Measurements from ENCODE around the gene MCM10.
"Not testable (repeated sequence)": the region's sequence is repeated elsewhere in the genome, so short reads cannot be mapped to it uniquely, and the experiment has no call there.

The MCM10 gene

DNA sequence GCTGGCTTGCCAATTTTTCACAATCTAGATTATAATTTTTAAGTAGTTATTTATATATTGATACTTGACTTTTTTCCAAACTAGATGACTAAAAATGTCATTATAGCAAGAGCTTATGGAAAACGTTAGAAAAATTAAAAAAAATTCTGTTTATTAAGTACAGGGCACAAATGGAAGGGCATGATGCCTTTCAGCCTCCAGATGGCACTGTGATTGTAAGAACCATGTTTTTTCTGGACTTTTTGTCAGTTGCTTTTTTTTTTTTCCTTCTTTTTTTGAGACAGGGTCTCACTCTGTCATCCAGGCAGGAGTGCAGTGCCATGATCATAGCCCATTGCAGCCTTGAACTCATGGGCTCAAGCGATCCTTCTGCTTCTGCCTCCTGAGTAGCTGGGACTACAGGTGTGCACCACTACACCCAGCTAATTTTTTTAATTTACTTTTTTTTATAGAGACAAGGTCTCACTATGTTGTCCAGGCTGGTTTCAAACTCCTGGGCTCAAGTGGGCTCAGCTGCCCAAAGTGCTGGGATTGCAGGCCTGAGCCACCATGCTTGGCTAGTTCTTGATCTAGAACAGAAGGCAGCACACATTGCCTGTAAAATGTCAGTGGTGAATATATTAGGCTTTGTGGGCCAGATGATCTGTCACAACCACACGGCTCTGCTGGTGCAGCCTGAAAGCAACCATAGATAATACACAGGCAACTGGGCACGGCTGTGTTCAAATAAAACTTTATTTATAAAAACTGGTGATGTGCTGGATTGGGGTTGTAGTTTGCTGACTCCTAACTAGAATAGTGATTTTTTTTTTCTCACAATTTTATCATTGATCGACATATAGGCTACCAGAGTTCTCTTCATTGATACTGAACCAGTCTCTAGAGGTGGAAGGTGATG, 45.4 kb downstream of the MCM10 start:
- in situ Hi-C loops (cut with HindIII; ENCODE audit: low pct_ligation_motif_present, low pct_unique_long_range_greater_than_20kb, low sequenced_read_pairs) = no loop called here
- peak; percentile 34 for DNase-seq

DNA sequence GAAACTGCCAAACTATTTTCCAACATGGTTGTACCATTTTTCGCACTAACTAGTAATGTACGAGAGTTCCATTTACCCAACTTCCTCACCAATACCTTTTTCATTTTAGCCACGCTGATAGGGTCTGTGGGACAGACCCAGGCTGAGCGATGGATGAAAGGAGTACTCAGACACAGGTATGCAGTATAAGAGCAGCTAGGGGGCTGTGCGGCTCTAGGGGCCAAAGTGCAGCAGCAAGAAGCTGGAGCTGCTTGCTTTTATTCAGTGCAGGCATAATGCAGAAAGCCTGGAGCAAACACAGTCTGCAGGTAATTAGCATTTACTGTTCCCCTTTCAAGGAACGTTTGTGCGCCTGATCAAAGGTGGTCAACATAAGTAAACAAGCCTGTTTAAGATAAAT, 51.8 kb downstream of the MCM10 start:
- in situ Hi-C loops (cut with HindIII; ENCODE audit: low pct_ligation_motif_present, low pct_unique_long_range_greater_than_20kb, low sequenced_read_pairs) = no loop called here
- no peak for DNase-seq

DNA sequence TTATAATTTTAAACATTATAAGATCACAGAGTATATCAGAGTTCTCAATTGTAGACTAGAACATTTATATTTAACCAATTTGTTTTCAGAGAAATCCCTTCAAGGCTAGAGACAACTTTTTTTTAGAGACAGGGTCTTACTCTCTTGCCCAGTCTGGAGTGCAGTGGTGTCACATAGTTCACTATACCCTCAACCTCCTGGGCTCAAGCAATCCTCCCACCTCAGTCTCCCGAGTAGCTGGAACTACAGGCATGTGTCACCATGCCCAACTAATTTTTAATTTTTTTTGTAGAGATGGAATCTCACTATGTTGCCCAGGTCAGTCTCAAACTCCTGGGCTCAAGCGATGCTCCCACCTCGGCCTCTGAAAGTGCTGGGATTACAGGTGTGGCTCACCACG, 57.5 kb downstream of the MCM10 start:
- in situ Hi-C loops (cut with HindIII; ENCODE audit: low pct_ligation_motif_present, low pct_unique_long_range_greater_than_20kb, low sequenced_read_pairs) = no loop called here

DNA sequence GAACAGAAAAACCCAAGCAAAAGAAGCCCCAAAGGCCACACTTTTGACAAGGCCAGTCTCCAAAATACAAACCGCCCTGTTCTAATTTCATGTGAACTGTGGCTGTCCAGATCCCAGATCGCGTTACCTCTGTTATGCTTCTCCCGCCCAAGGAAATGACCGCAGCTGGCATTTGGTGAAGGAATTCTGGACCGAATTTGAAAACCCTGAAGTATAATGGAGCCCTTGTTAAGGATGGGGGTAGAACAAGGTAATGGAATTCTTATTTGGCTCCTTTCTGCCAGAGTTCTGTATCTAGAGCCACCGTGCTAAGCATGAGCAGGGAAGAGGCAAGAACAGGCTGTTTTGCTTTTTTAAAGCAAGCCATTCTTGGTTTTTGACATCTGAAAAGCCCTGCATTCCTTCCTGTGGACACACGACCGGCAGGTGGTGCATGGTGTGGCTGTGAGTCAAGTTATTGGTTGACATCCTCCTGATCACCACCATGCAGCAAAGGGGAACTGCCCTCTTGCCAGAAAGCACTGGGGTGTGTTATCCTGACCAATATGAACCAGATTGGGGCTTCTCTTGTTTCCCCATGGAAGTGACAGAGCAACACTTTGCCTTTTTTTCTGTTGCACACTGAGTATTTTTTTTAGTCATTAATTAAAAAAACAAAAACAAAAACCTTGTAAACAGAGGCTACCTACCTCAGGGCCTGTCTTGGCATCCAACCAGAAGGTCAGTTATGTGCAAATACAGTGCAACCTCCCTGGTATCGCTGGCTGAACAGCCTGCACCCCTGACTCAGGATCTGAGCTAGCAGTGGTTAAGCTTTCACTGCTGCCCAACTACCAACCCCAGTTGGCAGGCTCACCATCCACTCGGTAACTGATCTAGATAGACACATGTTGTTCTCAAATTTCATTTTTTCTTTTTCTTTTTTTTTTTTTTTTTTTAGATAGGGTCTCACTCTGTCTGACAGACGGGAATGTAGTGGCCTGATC, 58.6 kb downstream of the MCM10 start:
- peak; percentile 78 for DNase-seq
- in situ Hi-C loops (cut with HindIII; ENCODE audit: low pct_ligation_motif_present, low pct_unique_long_range_greater_than_20kb, low sequenced_read_pairs) = no loop called here

More for the DNA sequence above, 57.5 kb downstream of the MCM10 start:
- no peak for DNase-seq

DNA sequence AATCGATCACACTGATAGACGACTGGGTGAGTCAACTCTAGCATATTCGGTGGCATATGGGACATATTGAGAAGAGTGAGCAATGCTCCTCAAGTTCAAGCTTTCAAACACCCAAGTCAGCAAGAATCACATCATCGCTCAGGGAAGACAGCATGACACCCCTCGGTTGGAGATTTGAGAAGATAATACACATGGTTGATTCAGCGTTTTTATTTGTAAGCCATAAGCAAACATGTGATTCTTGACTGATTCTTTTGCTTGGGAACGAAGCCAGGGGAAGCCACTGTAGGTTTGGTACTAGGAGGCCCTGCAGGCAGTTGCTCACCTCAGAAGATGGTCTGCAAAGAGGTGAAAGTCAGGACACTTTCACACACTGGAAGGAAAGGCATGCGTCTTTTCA, 60.2 kb downstream of the MCM10 start:
- peak; percentile 12 for DNase-seq
- in situ Hi-C loops (cut with HindIII; ENCODE audit: low pct_ligation_motif_present, low pct_unique_long_range_greater_than_20kb, low sequenced_read_pairs) = no loop called here

DNA sequence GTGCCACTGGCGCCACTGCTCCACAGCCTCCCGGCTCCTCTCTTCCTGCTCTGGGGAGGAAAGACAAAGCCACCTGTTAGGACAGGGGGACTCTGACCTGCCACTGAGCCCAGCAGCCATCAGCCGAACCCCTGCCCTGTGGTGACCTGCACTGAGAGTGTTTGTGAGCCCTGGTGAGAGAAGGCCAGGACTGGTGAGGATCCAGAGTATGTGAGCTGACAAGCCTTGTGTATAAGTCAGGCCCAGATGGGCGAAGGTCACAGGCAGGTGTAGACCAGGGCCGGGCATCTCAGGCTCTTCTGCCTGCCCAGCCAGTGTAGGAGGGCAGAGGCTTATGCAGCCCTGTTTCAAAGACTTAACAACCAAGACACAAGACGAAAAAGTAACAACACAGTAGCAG, 60.8 kb downstream of the MCM10 start:
- in situ Hi-C loops (cut with HindIII; ENCODE audit: low pct_ligation_motif_present, low pct_unique_long_range_greater_than_20kb, low sequenced_read_pairs) = no loop called here
- no peak for DNase-seq

DNA sequence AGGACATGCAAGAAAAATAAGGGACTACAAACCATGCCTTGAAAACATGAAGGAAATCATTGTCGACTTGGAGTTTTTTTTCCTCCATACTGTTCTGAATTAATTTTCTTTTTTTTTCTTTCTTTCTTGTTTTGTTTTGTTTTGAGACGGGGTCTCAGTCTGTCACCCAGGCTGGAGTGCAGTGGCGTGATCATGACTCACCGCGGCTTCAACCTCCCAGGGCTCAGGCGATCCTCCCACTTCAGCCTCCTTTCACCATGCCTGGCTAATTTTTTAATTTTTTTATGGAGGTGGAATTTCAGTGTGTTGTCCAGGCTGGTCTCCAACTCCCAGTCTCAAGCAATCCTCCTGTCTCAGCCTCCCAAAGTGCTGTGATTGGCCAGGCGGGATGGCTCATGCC, 61.2 kb downstream of the MCM10 start:
- no peak for DNase-seq
- in situ Hi-C loops (cut with HindIII; ENCODE audit: low pct_ligation_motif_present, low pct_unique_long_range_greater_than_20kb, low sequenced_read_pairs) = no loop called here

DNA sequence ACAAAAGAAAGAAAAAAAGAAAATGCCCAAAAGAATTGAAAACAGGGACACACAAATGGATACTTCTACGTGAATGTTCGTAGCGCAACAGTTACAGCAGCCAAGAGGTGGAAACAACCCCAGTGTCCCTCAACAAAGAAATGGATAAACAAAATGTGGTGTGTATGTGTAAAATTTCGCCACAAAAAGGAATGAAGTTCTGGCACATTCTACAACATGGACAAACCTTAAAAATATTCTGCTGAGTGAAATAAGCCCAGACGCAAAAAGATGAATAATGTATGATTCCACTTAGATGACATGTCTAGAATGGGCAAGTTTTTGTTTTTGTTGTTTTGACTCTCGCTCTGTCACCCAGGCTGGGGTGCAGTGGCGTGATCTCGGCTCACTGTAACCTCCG, 61.9 kb downstream of the MCM10 start:
- DNase-seq = no peak
- in situ Hi-C loops (cut with HindIII; ENCODE audit: low pct_ligation_motif_present, low pct_unique_long_range_greater_than_20kb, low sequenced_read_pairs) = no loop called here

DNA sequence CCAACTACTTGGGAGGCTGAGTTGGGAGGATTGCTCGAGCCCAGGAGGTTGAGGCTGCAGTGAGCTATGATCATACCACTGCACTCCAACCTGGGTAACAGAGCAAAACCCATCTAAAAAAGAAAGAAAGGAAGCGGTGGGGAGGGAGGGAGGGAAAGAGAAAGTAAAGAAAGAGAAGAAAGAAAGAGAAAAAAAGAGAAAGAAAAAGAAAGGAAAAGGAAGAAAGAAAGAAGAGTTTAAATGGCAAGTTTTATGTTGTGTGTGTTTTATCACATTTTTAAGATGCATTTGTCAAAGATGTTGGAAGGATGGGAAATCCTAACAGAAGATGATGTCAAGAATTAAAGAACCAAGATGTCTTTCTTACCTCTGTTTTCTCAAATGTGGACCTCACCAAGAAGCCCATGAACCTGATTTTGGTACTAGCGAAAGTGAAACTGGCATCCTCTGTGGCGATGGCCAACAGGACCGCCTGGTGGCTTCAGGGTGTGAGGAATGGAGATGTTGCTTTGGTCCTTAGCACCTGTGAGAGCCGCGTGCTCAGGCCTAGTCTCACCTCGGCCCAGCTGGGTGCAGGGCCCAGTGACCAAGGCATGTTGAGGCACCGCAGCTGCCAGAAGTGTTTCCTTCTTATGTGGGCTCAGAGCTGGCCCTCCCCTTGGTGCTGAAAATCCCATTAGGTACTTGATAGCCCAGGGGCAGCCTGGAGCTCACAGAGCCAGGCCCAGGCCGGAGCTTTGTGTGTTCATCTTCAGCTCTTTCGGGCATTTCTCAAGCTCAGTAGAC, 63.0 kb downstream of the MCM10 start:
- in situ Hi-C loops (cut with HindIII; ENCODE audit: low pct_ligation_motif_present, low pct_unique_long_range_greater_than_20kb, low sequenced_read_pairs) = no loop called here
- DNase-seq = no peak

DNA sequence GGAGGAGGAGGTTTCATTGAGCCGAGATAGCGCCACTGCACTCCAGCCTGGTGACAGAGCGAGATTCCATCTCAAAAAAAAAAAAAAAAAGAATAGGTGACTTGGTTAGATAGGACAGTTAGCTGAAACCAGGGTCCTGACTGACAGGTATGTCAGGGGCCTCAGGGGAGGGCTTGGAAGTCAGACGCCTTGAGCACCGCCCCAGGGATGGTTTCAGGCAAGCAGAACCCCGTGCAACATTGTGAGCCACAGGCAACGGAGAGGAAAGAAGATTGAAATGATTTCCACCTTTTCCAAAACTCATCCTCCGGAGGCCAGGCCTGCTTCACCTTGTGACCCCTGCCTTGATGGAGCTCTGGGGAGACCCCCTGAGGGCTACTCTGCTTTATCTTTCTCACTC, 64.2 kb downstream of the MCM10 start:
- in situ Hi-C loops (cut with HindIII; ENCODE audit: low pct_ligation_motif_present, low pct_unique_long_range_greater_than_20kb, low sequenced_read_pairs) = no loop called here
- no peak for DNase-seq

DNA sequence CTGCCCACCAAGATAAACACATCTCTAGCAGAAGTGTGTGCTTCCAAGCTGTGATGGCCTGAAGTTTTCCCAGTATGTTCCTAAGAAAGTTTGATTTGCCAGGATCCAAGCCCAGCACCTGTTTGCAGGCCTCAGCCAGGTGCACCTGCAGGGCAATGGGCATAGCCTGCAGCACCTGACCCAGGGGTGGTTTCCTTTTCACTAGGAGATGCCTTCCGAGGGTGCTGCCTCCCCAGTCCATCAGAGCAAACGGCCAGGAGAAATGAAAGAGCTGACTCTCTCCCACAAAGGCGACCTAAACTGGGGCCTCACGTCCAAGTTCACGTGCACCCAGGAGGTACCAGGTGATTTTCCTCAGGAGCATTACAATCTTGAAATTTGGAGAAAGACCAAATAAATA, 65.7 kb downstream of the MCM10 start:
- in situ Hi-C loops (cut with HindIII; ENCODE audit: low pct_ligation_motif_present, low pct_unique_long_range_greater_than_20kb, low sequenced_read_pairs) = no loop called here
- no peak for DNase-seq

DNA sequence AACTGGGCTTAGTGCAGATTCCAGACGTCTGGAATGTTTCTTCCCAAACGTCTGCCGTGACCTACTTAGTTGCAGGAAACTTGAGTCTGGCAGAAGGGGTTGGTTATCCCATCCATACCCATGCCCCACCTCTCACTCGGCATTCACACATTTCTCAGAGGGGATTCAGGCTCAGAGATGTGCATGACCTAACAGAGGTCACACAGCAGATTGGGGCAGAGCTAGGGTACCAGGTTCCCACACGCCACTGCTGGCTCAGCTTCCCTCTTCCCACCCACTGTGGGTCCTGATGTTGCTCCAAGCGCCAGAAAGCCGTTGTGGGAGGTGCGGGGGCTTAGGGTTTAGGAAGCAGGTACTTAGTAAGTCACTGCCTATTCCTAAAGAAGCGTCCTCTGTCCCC, 69.8 kb downstream of the MCM10 start:
- DNase-seq = no peak
- in situ Hi-C loops (cut with HindIII; ENCODE audit: low pct_ligation_motif_present, low pct_unique_long_range_greater_than_20kb, low sequenced_read_pairs) = no loop called here

DNA sequence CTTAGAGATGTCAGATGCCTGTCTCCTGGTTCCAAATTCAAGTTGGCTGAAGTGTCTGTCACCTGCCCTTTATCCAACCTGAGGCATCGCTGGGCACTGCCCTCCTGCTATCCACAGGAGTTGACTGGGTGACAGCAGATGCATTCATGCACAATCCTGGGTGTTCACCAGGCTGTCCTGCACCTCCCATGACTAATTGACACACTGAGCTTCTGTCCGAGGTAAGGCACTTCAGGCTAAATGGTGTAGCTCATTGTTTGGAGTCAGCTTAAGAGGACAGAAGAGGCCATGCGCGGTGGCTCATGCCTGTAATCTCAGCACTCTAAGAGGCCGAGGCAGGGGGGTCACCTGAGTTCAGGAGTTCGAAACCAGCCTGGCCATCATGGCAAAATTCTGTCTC, 70.5 kb downstream of the MCM10 start:
- no peak for DNase-seq
- in situ Hi-C loops (cut with HindIII; ENCODE audit: low pct_ligation_motif_present, low pct_unique_long_range_greater_than_20kb, low sequenced_read_pairs) = no loop called here

DNA sequence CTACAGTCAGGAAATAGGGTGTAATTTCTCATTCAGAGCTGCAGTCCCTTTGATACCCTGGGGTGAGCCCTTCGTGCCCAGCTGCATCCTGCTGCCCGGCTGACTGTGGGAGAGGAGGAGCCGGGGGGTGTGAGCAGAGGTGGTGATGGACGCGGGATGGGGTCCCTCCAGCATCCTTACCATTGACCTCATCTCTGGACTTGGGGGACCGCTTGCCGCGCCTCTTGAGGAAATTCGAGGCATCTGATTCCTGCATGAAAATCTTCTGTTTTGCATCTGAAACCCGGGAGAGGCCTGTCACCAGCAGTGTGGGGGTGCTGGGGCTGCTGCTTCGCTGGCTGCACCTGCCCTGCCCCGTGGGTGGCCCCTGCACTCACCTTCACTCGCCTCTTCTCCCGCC, 72.0 kb downstream of the MCM10 start:
- in situ Hi-C loops (cut with HindIII; ENCODE audit: low pct_ligation_motif_present, low pct_unique_long_range_greater_than_20kb, low sequenced_read_pairs) = no loop called here
- no peak for DNase-seq

DNA sequence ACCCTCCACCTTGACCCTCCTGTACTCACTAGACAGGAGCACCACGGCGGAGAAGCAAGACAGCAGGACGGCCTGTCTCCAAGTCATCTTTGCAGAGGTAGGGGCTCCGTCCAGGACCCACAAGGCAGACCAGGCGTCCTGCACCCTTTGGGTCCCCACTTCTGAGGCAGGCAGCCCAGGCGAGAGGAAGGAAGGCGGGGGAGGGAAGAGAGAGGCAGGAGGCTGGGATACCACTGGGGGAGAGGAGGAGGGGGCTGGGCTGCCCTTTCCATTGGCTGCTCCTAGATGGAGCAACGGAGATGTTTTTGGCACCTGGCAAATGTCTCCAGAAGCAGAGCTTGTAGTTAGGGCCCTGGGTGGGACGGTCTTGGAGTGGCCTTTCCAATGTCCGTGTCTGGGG, 72.8 kb downstream of the MCM10 start, which contains the start of gene UCMA:
Gene UCMA (minus strand): TSS at position 203 of the 400 bp plus-strand sequence. CDS start 116 bp downstream, at position 87.
- in situ Hi-C loops (cut with HindIII; ENCODE audit: low pct_ligation_motif_present, low pct_unique_long_range_greater_than_20kb, low sequenced_read_pairs) = no loop called here
- no peak for DNase-seq

DNA sequence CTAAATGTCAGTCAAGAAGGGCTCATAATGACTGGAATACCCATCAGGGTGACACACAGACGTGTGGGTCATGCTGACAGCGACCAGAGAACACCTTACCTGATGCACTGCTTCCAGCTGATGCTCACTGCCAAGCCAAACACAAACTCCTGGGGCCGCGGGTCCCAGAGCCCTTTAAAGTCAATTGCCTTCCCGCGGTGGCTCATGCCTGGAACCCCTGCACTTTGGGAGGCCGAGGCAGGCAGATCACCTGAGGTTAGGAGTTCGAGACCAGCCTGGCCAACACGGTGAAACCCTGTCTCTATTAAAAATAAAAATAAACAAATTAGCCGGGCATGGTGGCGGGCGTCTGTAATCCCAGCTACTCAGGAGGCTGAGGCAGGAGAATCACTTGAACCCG, 73.4 kb downstream of the MCM10 start:
- in situ Hi-C loops (cut with HindIII; ENCODE audit: low pct_ligation_motif_present, low pct_unique_long_range_greater_than_20kb, low sequenced_read_pairs); DNase-seq: not testable (repeated sequence)

DNA sequence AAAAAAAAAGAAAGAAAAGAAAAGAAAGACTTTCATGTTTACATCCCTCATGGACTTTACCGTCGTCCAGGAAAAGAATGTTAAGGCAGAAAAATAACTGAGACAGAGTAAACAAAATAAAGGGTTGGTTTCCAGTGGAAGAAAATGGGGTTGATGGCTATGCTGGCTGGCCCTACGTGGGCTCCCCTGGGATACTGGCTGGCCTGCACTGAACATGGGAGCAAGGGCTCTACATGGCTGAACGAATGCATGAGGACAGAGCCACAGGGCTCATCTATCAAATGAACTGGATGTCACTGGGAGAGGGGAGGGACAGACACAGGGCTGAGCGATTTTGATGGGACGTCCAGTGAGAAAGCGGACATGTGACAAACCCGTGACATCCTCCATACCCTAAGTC, 75.3 kb downstream of the MCM10 start:
- DNase-seq = no peak
- in situ Hi-C loops (cut with HindIII; ENCODE audit: low pct_ligation_motif_present, low pct_unique_long_range_greater_than_20kb, low sequenced_read_pairs) = no loop called here

DNA sequence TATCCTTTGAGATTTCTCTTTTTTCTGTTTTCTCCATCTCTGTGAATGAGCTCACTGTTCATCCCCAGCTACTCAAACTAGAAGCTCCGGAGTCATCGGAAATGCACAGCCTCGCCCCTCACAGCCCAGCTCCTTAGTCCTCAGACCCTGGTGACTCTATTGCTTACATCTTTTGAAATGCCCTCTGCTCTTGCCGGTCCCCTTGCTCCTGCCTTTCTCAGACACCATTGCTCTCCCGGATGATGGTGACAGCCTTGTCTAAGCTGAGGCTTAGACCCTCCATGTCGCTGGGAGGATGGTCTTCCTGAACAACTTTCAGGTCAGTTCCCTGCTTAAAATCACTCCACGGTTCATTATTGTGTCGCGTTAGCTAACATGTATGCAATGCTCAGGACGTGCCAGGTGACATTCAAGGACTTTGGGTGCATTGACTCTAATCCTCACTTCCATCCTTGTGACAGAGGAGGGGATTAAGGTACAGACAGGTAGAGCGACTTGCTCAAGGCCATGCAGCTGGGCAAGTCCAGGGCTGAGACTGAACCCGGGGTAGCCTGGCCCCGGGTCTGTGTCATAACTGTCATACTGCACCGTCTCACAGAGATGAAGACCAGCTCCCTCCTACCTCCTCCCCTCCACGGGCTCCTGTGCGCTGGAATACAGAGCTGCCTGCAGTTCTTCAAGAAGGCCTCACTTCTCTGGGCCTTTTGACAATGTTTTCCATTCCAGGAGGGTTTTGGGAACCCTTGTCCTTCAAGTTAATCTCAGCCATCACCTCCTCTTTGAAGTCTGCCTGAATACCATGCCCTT, 77.1 kb downstream of the MCM10 start:
- DNase-seq = no peak
- in situ Hi-C loops (cut with HindIII; ENCODE audit: low pct_ligation_motif_present, low pct_unique_long_range_greater_than_20kb, low sequenced_read_pairs) = no loop called here
